K562 (cell line): ENCODE data around the gene TMCC2. TPM values are rescaled to one million over a fixed set of nuclear protein-coding genes. Genes with fewer than 3 reads are reported as not detected.

Experiments used
- CBX8 ChIP-seq: fragments of 200-600 bp; sonication (generic); IDR thresholded peaks from 2 replicates; pipeline ENCODE4 v1.6.1; 2012; ENCODE audit warnings: borderline replicate concordance, mixed run types, low read depth, mild to moderate bottlenecking, moderate library complexity, mixed read lengths, low read length, control low read depth, inconsistent platforms; ENCODE audit not compliant: poor library complexity, severe bottlenecking; ENCODE audit errors: extremely low read depth
- E4F1 ChIP-seq: fragments of 250-450 bp; sonication (Bioruptor Pico); IDR thresholded peaks from 2 replicates; pipeline ENCODE4 v1.5.0; 2021; ENCODE audit warnings: mild to moderate bottlenecking, borderline replicate concordance
- HNRNPK ChIP-seq: fragments of 200-400 bp; formaldehyde crosslinking; IDR thresholded peaks from one replicate; pipeline ENCODE4 v1.6.1; 2018; ENCODE audit warnings: mild to moderate bottlenecking, low read depth, low read length; ENCODE audit not compliant: poor library complexity, severe bottlenecking
- SMARCE1 ChIP-seq: fragments of 450-650 bp; IDR thresholded peaks from 2 replicates; pipeline ENCODE4 v1.7.1; 2016; ENCODE audit warnings: mild to moderate bottlenecking
- SP2 ChIP-seq: IDR thresholded peaks from 2 replicates; pipeline ENCODE4 v1.6.1; 2011; ENCODE audit warnings: mild to moderate bottlenecking, low read depth, low read length, moderate library complexity; ENCODE audit not compliant: poor library complexity, severe bottlenecking; ENCODE audit errors: extremely low read depth
- THAP7 ChIP-seq: fragments of 250-450 bp; sonication (Bioruptor Pico); IDR thresholded peaks from 2 replicates; pipeline ENCODE4 v1.5.0; 2021
- XRCC4 ChIP-seq: IDR thresholded peaks from one replicate; pipeline ENCODE4 v1.6.1; 2011; ENCODE audit not compliant: insufficient read depth, insufficient read length; ENCODE audit errors: extremely low read depth
- ZMIZ1 ChIP-seq, 2 experiments: fragments of 150-350 bp in 1 of 2; IDR thresholded peaks; 2 replicates each; pipeline ENCODE4 v1.6.1; 2012 to 2016; ENCODE audit warnings: low read depth in 2 of 2, low read length in 2 of 2, mild to moderate bottlenecking in 1 of 2, moderate library complexity in 1 of 2
- polyA plus RNA-seq, 8 experiments: library from polyadenylated mRNA; depleted of rRNA in 4 of 8; stranded (reverse) in 5 of 8; unstranded in 3 of 8; fragments of >200 nt; fragmentation: Nextera tagmentation in 2 of 8; fragmentation: Illumina TruSeq in 1 of 8; extraction: Ambion mirVana in 2 of 8; extraction: Trizol in 1 of 8; gene quantifications; 2 replicates each; pipeline versions ENCODE4 v1.2.1 to v1.2.3, GENCODE V29; 2011 to 2014; ENCODE audit warnings: inconsistent platforms in 1 of 8, missing spikeins in 1 of 8
- total RNA-seq, 7 experiments: library from RNA; depleted of rRNA in 6 of 7; stranded (reverse); fragments of >200 nt in 6 of 7; fragmentation: Illumina TruSeq in 2 of 7; extraction: Trizol in 2 of 7; gene quantifications; 2 replicates each; pipeline versions ENCODE4 v1.2.1 to v1.2.3, GENCODE V29; 2011 to 2021; ENCODE audit warnings: low replicate concordance in 1 of 7
- TF ChIP-seq, protein P1 (sequence below), 2 experiments: fragments of 450-650 bp in 1 of 2; sonication (generic) in 1 of 2; formaldehyde crosslinking in 1 of 2; IDR thresholded peaks in 1 of 2; conservative IDR thresholded peaks in 1 of 2; 2 replicates each; pipeline versions ENCODE4 v1.6.1 to v1.8.1; 2016 to 2023; ENCODE audit warnings: mild to moderate bottlenecking in 2 of 2, moderate library complexity in 2 of 2, inconsistent platforms in 1 of 2, missing genetic modification reagents in 1 of 2
- TF ChIP-seq, protein P2 (sequence below): fragments of 450-650 bp; IDR thresholded peaks from 2 replicates; pipeline ENCODE4 v1.6.1; 2016
- TF ChIP-seq, protein P3 (sequence below): fragments of 250-450 bp; sonication (Bioruptor Pico); IDR thresholded peaks from 2 replicates; pipeline ENCODE4 v1.8.0; 2022; ENCODE audit warnings: inconsistent platforms

TMCC2 gene
- total and polyA plus RNA-seq, 9 of the 15 experiments (the other 6 are each of a cell fraction or from before 2014, with no cell fraction given): 0.06 to 1.8 (median 0.98) TPM

DNA sequence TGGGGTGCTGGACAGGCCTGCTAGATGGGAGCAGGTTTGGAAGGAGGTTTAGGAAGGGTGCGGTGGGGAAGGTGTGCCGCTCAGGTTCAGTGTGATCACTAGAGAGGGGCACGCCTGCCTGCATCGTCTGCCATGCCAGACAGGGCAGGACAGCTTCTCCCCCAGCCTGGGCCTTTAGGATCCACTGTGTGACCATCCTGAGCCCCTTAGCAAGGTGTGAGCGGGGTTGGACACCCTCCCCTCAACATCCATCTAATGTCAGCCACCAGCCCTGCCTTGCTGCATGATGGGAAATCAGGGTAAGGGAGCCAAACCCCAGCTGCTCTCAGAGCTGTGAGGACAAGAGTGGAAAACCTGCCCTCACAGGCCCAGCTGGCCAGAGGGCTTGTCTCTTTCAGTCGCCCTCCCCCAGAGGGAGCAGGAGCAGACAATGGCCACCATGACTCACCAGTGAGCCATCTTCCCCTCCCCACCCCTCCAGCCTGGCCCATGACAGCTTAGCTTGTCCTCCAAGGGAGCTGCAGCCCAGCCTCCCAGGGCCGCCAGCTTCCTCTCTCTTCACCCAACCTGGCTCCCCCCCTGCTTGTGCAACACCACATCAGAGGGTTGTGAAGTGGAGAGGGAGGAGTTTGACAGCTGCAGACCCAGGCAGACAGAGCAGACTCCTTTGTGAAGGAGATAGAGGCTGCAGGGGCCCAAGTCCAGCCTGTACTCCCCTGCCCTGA is 56.8 kb downstream of the TMCC2 start (continued):
- TF ChIP-seq CBX8 (no peak), XRCC4 (no peak), SMARCE1 (peak; percentile 86), ZMIZ1 (IDR thresholded peaks at IDR 0.05; ENCODE audit: low read depth in 2 of 2, low read length in 2 of 2) (no peak), E4F1 (CRISPR knock-in tag) (no peak), THAP7 (CRISPR knock-in tag) (no peak), SP2 (no peak), HNRNPK (no peak)
- TF ChIP-seq, protein P1, sequence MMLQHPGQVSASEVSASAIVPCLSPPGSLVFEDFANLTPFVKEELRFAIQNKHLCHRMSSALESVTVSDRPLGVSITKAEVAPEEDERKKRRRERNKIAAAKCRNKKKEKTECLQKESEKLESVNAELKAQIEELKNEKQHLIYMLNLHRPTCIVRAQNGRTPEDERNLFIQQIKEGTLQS (IDR thresholded peaks at IDR 0.05): peak; percentile 97
- TF ChIP-seq, protein P1 (CRISPR knock-in tag; conservative IDR thresholded peaks at IDR 0.05): peak; percentile 89
- TF ChIP-seq, protein P2, sequence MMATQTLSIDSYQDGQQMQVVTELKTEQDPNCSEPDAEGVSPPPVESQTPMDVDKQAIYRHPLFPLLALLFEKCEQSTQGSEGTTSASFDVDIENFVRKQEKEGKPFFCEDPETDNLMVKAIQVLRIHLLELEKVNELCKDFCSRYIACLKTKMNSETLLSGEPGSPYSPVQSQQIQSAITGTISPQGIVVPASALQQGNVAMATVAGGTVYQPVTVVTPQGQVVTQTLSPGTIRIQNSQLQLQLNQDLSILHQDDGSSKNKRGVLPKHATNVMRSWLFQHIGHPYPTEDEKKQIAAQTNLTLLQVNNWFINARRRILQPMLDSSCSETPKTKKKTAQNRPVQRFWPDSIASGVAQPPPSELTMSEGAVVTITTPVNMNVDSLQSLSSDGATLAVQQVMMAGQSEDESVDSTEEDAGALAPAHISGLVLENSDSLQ: peak; percentile 83
- TF ChIP-seq, protein P3, sequence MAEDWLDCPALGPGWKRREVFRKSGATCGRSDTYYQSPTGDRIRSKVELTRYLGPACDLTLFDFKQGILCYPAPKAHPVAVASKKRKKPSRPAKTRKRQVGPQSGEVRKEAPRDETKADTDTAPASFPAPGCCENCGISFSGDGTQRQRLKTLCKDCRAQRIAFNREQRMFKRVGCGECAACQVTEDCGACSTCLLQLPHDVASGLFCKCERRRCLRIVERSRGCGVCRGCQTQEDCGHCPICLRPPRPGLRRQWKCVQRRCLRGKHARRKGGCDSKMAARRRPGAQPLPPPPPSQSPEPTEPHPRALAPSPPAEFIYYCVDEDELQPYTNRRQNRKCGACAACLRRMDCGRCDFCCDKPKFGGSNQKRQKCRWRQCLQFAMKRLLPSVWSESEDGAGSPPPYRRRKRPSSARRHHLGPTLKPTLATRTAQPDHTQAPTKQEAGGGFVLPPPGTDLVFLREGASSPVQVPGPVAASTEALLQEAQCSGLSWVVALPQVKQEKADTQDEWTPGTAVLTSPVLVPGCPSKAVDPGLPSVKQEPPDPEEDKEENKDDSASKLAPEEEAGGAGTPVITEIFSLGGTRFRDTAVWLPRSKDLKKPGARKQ: no peak
